Mucosa of descending colon (tissue), 3 donors: ENCODE results near the gene POLL. TPM values are rescaled to one million over a fixed set of nuclear protein-coding genes. Genes with fewer than 3 reads are reported as not detected.

Source experiments
- ATAC-seq: fragments of 200-7000 bp; cut with Tn5 transposase; one replicate; pipeline ENCODE4 v1.9.1; 2020; ENCODE audit warnings: mild to moderate bottlenecking, moderate library complexity
- DNase-seq, 3 donors: peaks; one replicate each; pipeline ENCODE4 v3.0.0-alpha.2; 2020
- H3K36me3 ChIP-seq: fragments of 200-600 bp; one replicate; pipeline ENCODE4 v1.8.0; 2021; ENCODE audit warnings: low read depth, mild to moderate bottlenecking
- H3K4me1 ChIP-seq: fragments of 200-600 bp; one replicate; pipeline ENCODE4 v1.8.0; 2021; ENCODE audit warnings: low read depth, mild to moderate bottlenecking
- H3K4me3 ChIP-seq: fragments of 200-600 bp; one replicate; pipeline ENCODE4 v1.8.0; 2021; ENCODE audit warnings: mild to moderate bottlenecking
- H3K9me3 ChIP-seq: fragments of 200-600 bp; one replicate; pipeline ENCODE4 v1.8.0; 2021; ENCODE audit warnings: mild to moderate bottlenecking
- intact Hi-C, 2 donors: fragments of 100-400 bp; cut with DNase I in 1 of 2; cut with micrococcal nuclease in 1 of 2; formaldehyde crosslinking; loops; one replicate each; pipeline versions ENCODE4 v1.11.0 to v1.11.1; 2022; cut with DNase I, micrococcal nuclease
- total RNA-seq, 3 donors: library from RNA; stranded (reverse); fragmentation: NEBNext Ultra II Directional in 2 of 3; extraction: Animal tissue kit (Norgen Biotek cat#: 25700) in 2 of 3; gene quantifications; one replicate each; pipeline versions ENCODE4 v1.2.1 to v1.2.4, GENCODE V29; 2021 to 2023
- TF ChIP-seq, protein P1 (sequence below): fragments of 200-600 bp; IDR thresholded peaks from one replicate; pipeline ENCODE4 v1.8.0; 2022; ENCODE audit warnings: antibody characterized with exemption, mild to moderate bottlenecking
- donor health status: DM: no; HTN: no; CAD: no; lungs with moderate emphysema.
- donor health status: DM: no; HTN: no; CAD: no.
- donor health status: DM: no; HTN: yes; CAD: no.

The POLL gene
- total RNA-seq, 3 donors from 2014 or later = 27.2 to 36.1 (median 32.1) TPM

DNA sequence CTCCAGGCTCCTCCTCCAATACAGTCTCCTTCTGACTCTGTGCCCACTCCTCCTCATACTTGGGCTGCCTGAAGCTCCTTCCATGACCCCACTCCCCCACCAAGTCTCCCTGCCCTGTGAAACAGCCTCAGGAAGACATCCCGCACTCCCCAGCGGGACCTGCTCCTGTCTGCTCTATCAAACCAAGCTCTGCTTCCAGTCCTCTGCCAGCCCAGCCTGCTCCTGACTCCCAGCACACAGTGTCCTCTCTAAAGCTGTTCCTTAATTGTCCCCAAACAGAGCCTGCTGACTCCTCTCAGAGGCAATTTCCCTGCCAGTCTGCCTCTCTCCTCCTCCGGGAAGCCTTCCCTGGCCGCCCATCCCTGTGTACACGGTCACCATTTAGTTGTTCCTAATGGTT, 9.9 kb downstream of the POLL start:
- intact Hi-C loops = no loop called here
- TF ChIP-seq, protein P1, sequence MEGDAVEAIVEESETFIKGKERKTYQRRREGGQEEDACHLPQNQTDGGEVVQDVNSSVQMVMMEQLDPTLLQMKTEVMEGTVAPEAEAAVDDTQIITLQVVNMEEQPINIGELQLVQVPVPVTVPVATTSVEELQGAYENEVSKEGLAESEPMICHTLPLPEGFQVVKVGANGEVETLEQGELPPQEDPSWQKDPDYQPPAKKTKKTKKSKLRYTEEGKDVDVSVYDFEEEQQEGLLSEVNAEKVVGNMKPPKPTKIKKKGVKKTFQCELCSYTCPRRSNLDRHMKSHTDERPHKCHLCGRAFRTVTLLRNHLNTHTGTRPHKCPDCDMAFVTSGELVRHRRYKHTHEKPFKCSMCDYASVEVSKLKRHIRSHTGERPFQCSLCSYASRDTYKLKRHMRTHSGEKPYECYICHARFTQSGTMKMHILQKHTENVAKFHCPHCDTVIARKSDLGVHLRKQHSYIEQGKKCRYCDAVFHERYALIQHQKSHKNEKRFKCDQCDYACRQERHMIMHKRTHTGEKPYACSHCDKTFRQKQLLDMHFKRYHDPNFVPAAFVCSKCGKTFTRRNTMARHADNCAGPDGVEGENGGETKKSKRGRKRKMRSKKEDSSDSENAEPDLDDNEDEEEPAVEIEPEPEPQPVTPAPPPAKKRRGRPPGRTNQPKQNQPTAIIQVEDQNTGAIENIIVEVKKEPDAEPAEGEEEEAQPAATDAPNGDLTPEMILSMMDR = no peak
- no peaks in the 10 kb centered on the region for H3K36me3 ChIP-seq

DNA sequence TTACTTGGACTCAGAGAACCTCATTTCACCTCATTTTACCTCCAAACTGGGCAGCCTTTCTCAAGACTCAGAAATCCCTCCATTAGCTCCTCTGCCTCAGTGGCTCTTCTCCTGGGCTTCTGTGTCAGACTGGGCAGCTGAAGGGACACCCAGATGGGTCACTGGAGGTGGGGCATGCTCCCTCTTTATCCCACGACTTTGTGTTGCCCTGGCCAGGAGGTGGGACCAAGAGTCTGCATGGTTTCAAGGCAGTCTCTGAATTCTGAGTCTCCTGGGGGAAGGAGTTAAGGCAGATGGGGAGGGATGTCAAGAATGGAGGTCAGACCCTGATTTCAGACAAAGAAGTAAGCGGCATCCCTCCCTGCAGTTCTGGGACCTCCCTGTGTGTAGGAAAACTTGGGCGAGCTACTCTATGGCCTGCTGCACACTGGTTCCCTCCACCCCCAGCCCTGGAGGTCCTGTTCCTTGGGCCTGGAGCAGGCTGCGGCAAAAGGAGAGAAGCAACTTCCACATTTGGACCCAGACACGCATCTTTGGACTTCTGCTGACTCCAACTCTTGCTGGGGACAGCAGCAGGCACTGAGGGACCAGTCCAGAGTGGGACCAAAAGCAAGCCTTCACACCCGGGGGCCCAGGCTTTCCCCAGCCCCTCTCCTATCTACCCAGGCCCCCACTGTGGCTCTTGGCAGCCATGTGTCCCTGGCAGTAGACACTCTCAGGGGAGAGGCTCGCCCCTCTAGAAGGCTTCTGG, 10.8 kb downstream of the POLL start:
- no peak overlapping the region for H3K4me3 ChIP-seq
- TF ChIP-seq, protein P1 = no peak
- H3K4me1 ChIP-seq = no peaks in the 10 kb centered on the region
- no peaks in the 10 kb centered on the region for H3K36me3 ChIP-seq
- intact Hi-C loops = no loop called here
- ATAC-seq = no peak
- DNase-seq = no peak
- peaks cover 6% of the 10 kb centered on the region for H3K9me3 ChIP-seq

More for the DNA sequence above, 9.9 kb downstream of the POLL start:
- Histone ChIP-seq H3K4me3 (no peak overlapping the region), H3K4me1 (no peaks in the 10 kb centered on the region), H3K9me3 (peaks cover under 1% of the 10 kb centered on the region)
- no peak for ATAC-seq
- DNase-seq = no peak

DNA sequence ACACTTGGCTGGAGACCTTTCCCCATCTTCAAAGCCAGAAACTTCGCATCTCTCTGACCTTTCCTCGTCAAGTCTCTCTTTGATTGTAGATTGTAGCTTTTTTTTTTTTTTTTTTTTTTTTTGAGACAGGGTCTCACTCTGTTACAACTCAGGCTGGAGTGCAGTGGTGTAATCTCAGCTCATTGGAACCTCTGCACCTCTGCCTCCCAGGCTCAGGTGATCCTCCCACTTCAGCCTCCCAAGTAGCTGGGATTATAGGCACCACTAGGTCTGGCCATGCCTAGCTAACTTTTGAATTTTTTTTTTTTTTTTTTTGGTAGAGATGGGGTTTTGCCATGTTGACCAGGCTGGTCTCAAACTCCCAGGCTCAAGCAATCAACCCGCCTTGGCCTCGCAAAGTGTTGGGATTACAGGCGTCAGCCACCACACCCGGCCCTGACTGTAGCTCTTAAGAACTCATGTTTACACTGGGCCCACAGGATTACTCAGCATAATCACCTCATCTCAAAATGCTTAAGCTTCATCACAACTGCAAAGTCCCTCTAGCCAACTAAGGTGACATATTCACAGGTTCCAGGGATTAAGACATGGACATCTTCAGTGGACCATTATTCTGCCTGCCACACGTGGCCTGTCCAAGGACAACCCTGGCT, 11.7 kb downstream of the POLL start:
- no peaks in the 10 kb centered on the region for H3K36me3 ChIP-seq
- ATAC-seq (no peak), DNase-seq (no peak)
- intact Hi-C loops = no loop called here
- H3K9me3 ChIP-seq = peaks cover 6% of the 10 kb centered on the region
- TF ChIP-seq, protein P1 = no peak
- no peak overlapping the region for H3K4me3 ChIP-seq
- H3K4me1 ChIP-seq = no peaks in the 10 kb centered on the region

DNA sequence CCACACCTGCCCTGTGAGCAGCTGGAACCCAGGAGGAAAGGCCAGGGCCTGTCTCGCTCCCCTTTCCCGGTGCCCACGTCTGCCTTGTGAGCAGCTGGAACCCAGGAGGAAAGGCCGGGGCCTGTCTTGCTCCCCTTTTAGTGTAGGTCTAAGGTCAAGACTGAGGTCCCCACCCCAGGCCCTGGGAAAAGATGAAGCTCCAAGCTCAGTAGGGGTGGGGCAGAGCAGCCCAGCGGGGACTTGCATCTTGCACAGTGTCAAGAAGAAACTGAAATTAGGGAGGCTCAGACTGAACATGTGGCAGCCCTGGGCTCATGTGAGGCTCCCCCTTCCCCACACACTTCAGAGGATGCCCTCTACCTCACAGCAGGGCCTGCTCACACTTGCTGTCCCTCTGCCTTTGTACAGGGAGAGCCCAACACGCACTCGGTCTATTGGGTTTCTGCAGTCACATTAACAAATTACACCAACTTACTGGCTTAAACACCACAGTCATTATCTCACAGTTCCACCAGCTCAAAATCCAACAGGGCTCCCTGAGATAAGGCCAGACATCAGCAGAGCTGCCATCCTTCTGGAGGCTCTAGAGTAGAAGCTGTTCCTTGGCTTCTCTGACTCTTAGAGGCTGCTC, 12.4 kb downstream of the POLL start:
- Histone ChIP-seq H3K4me3 (no peak overlapping the region), H3K9me3 (peaks cover 6% of the 10 kb centered on the region), H3K4me1 (peaks cover 2% of the 10 kb centered on the region), H3K36me3 (no peaks in the 10 kb centered on the region)
- TF ChIP-seq, protein P1 = no peak
- intact Hi-C loops = no loop called here
- ATAC-seq = no peak
- DNase-seq = no peak

DNA sequence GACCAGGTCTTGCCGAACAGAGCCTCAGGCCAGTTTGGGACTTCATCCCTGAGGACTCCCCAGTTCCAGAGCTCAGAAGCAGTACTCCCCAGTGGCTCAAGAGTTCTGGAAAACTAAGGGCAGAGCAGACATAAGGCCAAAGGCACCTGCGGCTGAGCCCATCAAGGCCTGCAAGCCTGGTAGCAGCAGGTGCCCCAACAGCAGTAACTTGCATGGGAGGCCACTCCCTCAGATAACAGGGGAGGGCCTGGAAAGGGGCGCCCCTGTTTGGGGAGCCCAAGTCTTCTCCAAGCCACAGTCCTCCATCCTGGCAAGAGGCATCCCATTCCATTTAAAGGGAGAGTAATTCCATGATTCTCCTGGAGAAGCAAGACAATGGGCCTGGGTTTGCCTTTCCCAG, 13.0 kb downstream of the POLL start:
- peaks cover 7% of the 10 kb centered on the region for H3K4me1 ChIP-seq
- TF ChIP-seq, protein P1 = no peak
- no peak overlapping the region for H3K4me3 ChIP-seq
- H3K36me3 ChIP-seq = no peaks in the 10 kb centered on the region
- intact Hi-C loops = no loop called here
- DNase-seq = no peak
- H3K9me3 ChIP-seq = peaks cover 6% of the 10 kb centered on the region
- ATAC-seq = no peak
